HG03571 (cell line): ENCODE results near the gene LLGL2.

Experiments used
- ATAC-seq: cut with Tn5 transposase; IDR thresholded peaks from one replicate; pipeline ENCODE4 v1.9.1; 2021; ENCODE audit not compliant: unreplicated experiment

The LLGL2 gene

GRCh38 chr17:75549246-75550138 is 24.0 kb downstream of the LLGL2 start:
- ATAC-seq = no peak

GRCh38 chr17:75550139-75550465 is 24.6 kb downstream of the LLGL2 start:
- no peak for ATAC-seq

- no peak for ATAC-seq
These were observed 25.8 kb downstream of the LLGL2 start for GRCh38 chr17:75551266-75551665.

- ATAC-seq = no peak
These were observed 27.2 kb downstream of the LLGL2 start for GRCh38 chr17:75552425-75553294.

GRCh38 chr17:75553295-75554110 is 28.0 kb downstream of the LLGL2 start:
- ATAC-seq = no peak

GRCh38 chr17:75555679-75556153 is 30.2 kb downstream of the LLGL2 start:
- no peak for ATAC-seq

GRCh38 chr17:75557075-75557851 is 31.8 kb downstream of the LLGL2 start:
- ATAC-seq = no peak

GRCh38 chr17:75557852-75558665 is 32.6 kb downstream of the LLGL2 start:
- no peak for ATAC-seq

- no peak for ATAC-seq
These were observed 33.4 kb downstream of the LLGL2 start for GRCh38 chr17:75558666-75559530.

GRCh38 chr17:75559958-75560533 is 34.5 kb downstream of the LLGL2 start:
- ATAC-seq = no peak

GRCh38 chr17:75561927-75562603 is 36.6 kb downstream of the LLGL2 start:
- no peak for ATAC-seq

- no peak for ATAC-seq
These were observed 37.7 kb downstream of the LLGL2 start for GRCh38 chr17:75563063-75563758.

- no peak for ATAC-seq
These were observed 38.7 kb downstream of the LLGL2 start for GRCh38 chr17:75564195-75564594.

GRCh38 chr17:75565066-75565465 is 39.6 kb downstream of the LLGL2 start:
- no peak for ATAC-seq

GRCh38 chr17:75565618-75566017 is 40.1 kb downstream of the LLGL2 start:
- no peak for ATAC-seq

- no peak for ATAC-seq
These were observed 40.9 kb downstream of the LLGL2 start for GRCh38 chr17:75566416-75566815.

- ATAC-seq = no peak
These were observed 41.3 kb downstream of the LLGL2 start for GRCh38 chr17:75566834-75567233.
